HAP-1 (cell line): ENCODE measurements around the gene PATE3.

Source experiments
- DNase-seq, 2 experiments: peaks; one replicate each; pipeline ENCODE4 v3.0.0-alpha.2; 2016 to 2020; ENCODE audit warnings: low spot score in 2 of 2
- H3K27me3 ChIP-seq: fragments of 250-450 bp; sonication (Bioruptor Pico); 2 replicates; pipeline ENCODE4 v1.5.1; 2020; ENCODE audit warnings: low read depth, mild to moderate bottlenecking, moderate library complexity
- H3K36me3 ChIP-seq: fragments of 250-450 bp; sonication (Bioruptor Pico); replicated peaks from 2 replicates; pipeline ENCODE4 v1.5.1; 2020; ENCODE audit warnings: mild to moderate bottlenecking
- H3K4me1 ChIP-seq: fragments of 250-450 bp; sonication (Bioruptor Pico); 2 replicates; pipeline ENCODE4 v1.5.1; 2020; ENCODE audit warnings: mild to moderate bottlenecking
- H3K4me3 ChIP-seq: fragments of 250-450 bp; sonication (Bioruptor Pico); 2 replicates; pipeline ENCODE4 v1.5.1; 2020; ENCODE audit warnings: mild to moderate bottlenecking, moderate library complexity
- H3K9me3 ChIP-seq: fragments of 250-450 bp; sonication (Bioruptor Pico); 2 replicates; pipeline ENCODE4 v1.5.1; 2020; ENCODE audit warnings: mild to moderate bottlenecking, moderate library complexity
- in situ Hi-C: fragments of 300-500 bp; cut with MboI; formaldehyde crosslinking; loops from 3 replicates; pipeline ENCODE4 v1.14.3; 2020; ENCODE audit warnings: low sequenced_read_pairs, inconsistent platforms, mixed read lengths

Gene PATE3

GRCh38 chr11:125787827-125788226 is at the start of gene PATE3:
Gene PATE3, plus strand, starts transcription at chr11:125788127. Its CDS starts 25 bp downstream, at chr11:125788152.
- in situ Hi-C loops: no loop called here

GRCh38 chr11:125740617-125741016 is 47.3 kb upstream of the PATE3 start:
- in situ Hi-C loops: no loop called here
- no peaks in the 10 kb centered on the region for H3K36me3 ChIP-seq

More at GRCh38 chr11:125787827-125788226, at the start of gene PATE3:
- H3K27me3 ChIP-seq: no peaks in the 10 kb centered on the region
- DNase-seq: no peak
- no peaks in the 10 kb centered on the region for H3K9me3 ChIP-seq
- H3K36me3 ChIP-seq: no peaks in the 10 kb centered on the region
- H3K4me1 ChIP-seq: no peaks in the 10 kb centered on the region
- H3K4me3 ChIP-seq: no peak within 1 kb of the TSS

GRCh38 chr11:125743681-125744080 is 44.2 kb upstream of the PATE3 start:
- peaks cover 16% of the 10 kb centered on the region for H3K27me3 ChIP-seq

More at GRCh38 chr11:125740617-125741016, 47.3 kb upstream of the PATE3 start:
- no peak overlapping the region for H3K4me3 ChIP-seq
- H3K9me3 ChIP-seq: no peaks in the 10 kb centered on the region
- DNase-seq: no peak
- H3K4me1 ChIP-seq: no peaks in the 10 kb centered on the region
- peaks cover 15% of the 10 kb centered on the region for H3K27me3 ChIP-seq

GRCh38 chr11:125745979-125746378 is 41.9 kb upstream of the PATE3 start, which contains the start of gene PATE1:
Gene PATE1, plus strand, starts transcription at chr11:125746279. Its CDS starts 26 bp downstream, at chr11:125746305.
- DNase-seq: no peak
- in situ Hi-C loops: no loop called here

More at GRCh38 chr11:125743681-125744080, 44.2 kb upstream of the PATE3 start:
- Histone ChIP-seq H3K9me3 (no peaks in the 10 kb centered on the region), H3K4me3 (no peak overlapping the region), H3K36me3 (no peaks in the 10 kb centered on the region), H3K4me1 (no peaks in the 10 kb centered on the region)
- in situ Hi-C loops: no loop called here
- DNase-seq: no peak

GRCh38 chr11:125750629-125751028 is 37.3 kb upstream of the PATE3 start:
- H3K36me3 ChIP-seq: no peaks in the 10 kb centered on the region
- DNase-seq: no peak
- in situ Hi-C loops: no loop called here
- H3K4me3 ChIP-seq: no peak overlapping the region
- no peaks in the 10 kb centered on the region for H3K4me1 ChIP-seq
- no peaks in the 10 kb centered on the region for H3K9me3 ChIP-seq
- peaks cover 10% of the 10 kb centered on the region for H3K27me3 ChIP-seq

More at GRCh38 chr11:125745979-125746378, 41.9 kb upstream of the PATE3 start, which contains the start of gene PATE1:
- no peaks in the 10 kb centered on the region for H3K4me1 ChIP-seq
- H3K9me3 ChIP-seq: no peaks in the 10 kb centered on the region
- H3K36me3 ChIP-seq: no peaks in the 10 kb centered on the region
- H3K27me3 ChIP-seq: peaks cover 22% of the 10 kb centered on the region
- no peak within 1 kb of the TSS for H3K4me3 ChIP-seq

GRCh38 chr11:125756050-125756449 is 31.9 kb upstream of the PATE3 start:
- no peaks in the 10 kb centered on the region for H3K36me3 ChIP-seq
- H3K27me3 ChIP-seq: no peaks in the 10 kb centered on the region; the same call in none of the 2 replicates
- H3K4me1 ChIP-seq: no peaks in the 10 kb centered on the region
- in situ Hi-C loops: no loop called here
- no peaks in the 10 kb centered on the region for H3K9me3 ChIP-seq
- H3K4me3 ChIP-seq: no peak overlapping the region
- no peak for DNase-seq

- H3K9me3 ChIP-seq: no peaks in the 10 kb centered on the region
- no peak overlapping the region for H3K4me3 ChIP-seq
- H3K4me1 ChIP-seq: no peaks in the 10 kb centered on the region
- H3K27me3 ChIP-seq: peaks cover 15% of the 10 kb centered on the region; the same call in 1 of the 2 replicates
- in situ Hi-C loops: no loop called here
- no peaks in the 10 kb centered on the region for H3K36me3 ChIP-seq
- no peak for DNase-seq
Observed at GRCh38 chr11:125762445-125762844, 25.5 kb upstream of the PATE3 start.

- Histone ChIP-seq H3K36me3 (no peaks in the 10 kb centered on the region), H3K27me3 (peaks cover 25% of the 10 kb centered on the region), H3K9me3 (no peaks in the 10 kb centered on the region), H3K4me1 (no peaks in the 10 kb centered on the region), H3K4me3 (no peak overlapping the region)
- in situ Hi-C loops: no loop called here
- DNase-seq: no peak
Observed at GRCh38 chr11:125763483-125763882, 24.4 kb upstream of the PATE3 start.

- H3K9me3 ChIP-seq: no peaks in the 10 kb centered on the region
- no peak for DNase-seq
- no peaks in the 10 kb centered on the region for H3K36me3 ChIP-seq
- H3K4me3 ChIP-seq: no peak overlapping the region
- H3K4me1 ChIP-seq: no peaks in the 10 kb centered on the region
- in situ Hi-C loops: no loop called here
- peaks cover 36% of the 10 kb centered on the region for H3K27me3 ChIP-seq
Observed at GRCh38 chr11:125766251-125766650, 21.7 kb upstream of the PATE3 start.

GRCh38 chr11:125768336-125769046 is 19.4 kb upstream of the PATE3 start:
- peaks cover 36% of the 10 kb centered on the region for H3K27me3 ChIP-seq
- H3K9me3 ChIP-seq: no peaks in the 10 kb centered on the region
- no peak overlapping the region for H3K4me3 ChIP-seq
- in situ Hi-C loops: no loop called here
- H3K4me1 ChIP-seq: no peaks in the 10 kb centered on the region
- no peaks in the 10 kb centered on the region for H3K36me3 ChIP-seq
- DNase-seq: no peak

GRCh38 chr11:125770583-125770982 is 17.3 kb upstream of the PATE3 start:
- no peaks in the 10 kb centered on the region for H3K36me3 ChIP-seq
- peaks cover 30% of the 10 kb centered on the region for H3K27me3 ChIP-seq
- H3K9me3 ChIP-seq: no peaks in the 10 kb centered on the region
- DNase-seq: no peak
- no peaks in the 10 kb centered on the region for H3K4me1 ChIP-seq
- no peak overlapping the region for H3K4me3 ChIP-seq
- in situ Hi-C loops: no loop called here

GRCh38 chr11:125772834-125773505 is 15.0 kb upstream of the PATE3 start:
- Histone ChIP-seq H3K27me3 (peaks cover 16% of the 10 kb centered on the region), H3K36me3 (no peaks in the 10 kb centered on the region), H3K9me3 (no peaks in the 10 kb centered on the region), H3K4me1 (no peaks in the 10 kb centered on the region), H3K4me3 (no peak overlapping the region)
- DNase-seq: no peak
- in situ Hi-C loops: no loop called here

GRCh38 chr11:125773516-125773915 is 14.4 kb upstream of the PATE3 start:
- no peak overlapping the region for H3K4me3 ChIP-seq
- H3K4me1 ChIP-seq: no peaks in the 10 kb centered on the region
- in situ Hi-C loops: no loop called here
- no peaks in the 10 kb centered on the region for H3K9me3 ChIP-seq
- no peak for DNase-seq
- H3K27me3 ChIP-seq: peaks cover 10% of the 10 kb centered on the region
- no peaks in the 10 kb centered on the region for H3K36me3 ChIP-seq

GRCh38 chr11:125777309-125777708 is 10.6 kb upstream of the PATE3 start:
- H3K27me3 ChIP-seq: no peaks in the 10 kb centered on the region; the same call in 1 of the 2 replicates
- DNase-seq: no peak
- no peaks in the 10 kb centered on the region for H3K36me3 ChIP-seq
- no peak overlapping the region for H3K4me3 ChIP-seq
- in situ Hi-C loops: no loop called here
- no peaks in the 10 kb centered on the region for H3K9me3 ChIP-seq
- no peaks in the 10 kb centered on the region for H3K4me1 ChIP-seq
